ENCODE data around the gene EYA3.

The EYA3 gene

GRCh38 chr1:27971674-27972073, 116.7 kb downstream of the EYA3 start:
- no peak overlapping the region for H3K4me3 ChIP-seq (ENCODE audit: low read length)
- H3K9ac ChIP-seq (ENCODE audit: low read length) = no peak overlapping the region
- no peak overlapping the region for H2AFZ ChIP-seq (ENCODE audit: low read length)
- H3K9me3 ChIP-seq (replicated peaks; ENCODE audit: insufficient read depth, low read length) = no peaks in the 10 kb centered on the region
- DNase-seq = no peak
- H3K9me2 ChIP-seq (replicated peaks; ENCODE audit: insufficient read depth, low read length) = no peaks in the 10 kb centered on the region
- no peaks in the 10 kb centered on the region for H4K20me1 ChIP-seq (ENCODE audit: insufficient read depth, low read length)
- no peaks in the 10 kb centered on the region for H3K36me3 ChIP-seq (replicated peaks; ENCODE audit: insufficient read depth, low read length)
- H3K27ac ChIP-seq (ENCODE audit: low read length) = no peak overlapping the region
- H3K4me2 ChIP-seq (ENCODE audit: low read depth, low read length) = no peak overlapping the region
- no peaks in the 10 kb centered on the region for H3F3A ChIP-seq (ENCODE audit: insufficient read depth, low read length)
- no peak for TF ChIP-seq EZH2 (optimal IDR thresholded peaks at IDR 0.05; ENCODE audit: low read depth, low read length)
- H3K4me1 ChIP-seq (ENCODE audit: low read length) = no peaks in the 10 kb centered on the region
- no peaks in the 10 kb centered on the region for H3K27me3 ChIP-seq (replicated peaks; ENCODE audit: insufficient read depth, low read length)
- no peaks in the 10 kb centered on the region for H3K79me2 ChIP-seq (ENCODE audit: low read length)

GRCh38 chr1:27970401-27970800, 118.0 kb downstream of the EYA3 start:
- Histone ChIP-seq H3K4me1 (ENCODE audit: low read length) (no peaks in the 10 kb centered on the region), H3K9me3 (replicated peaks; ENCODE audit: insufficient read depth, low read length) (no peaks in the 10 kb centered on the region), H2AFZ (ENCODE audit: low read length) (no peak overlapping the region), H3K79me2 (ENCODE audit: low read length) (no peaks in the 10 kb centered on the region), H3F3A (ENCODE audit: insufficient read depth, low read length) (no peaks in the 10 kb centered on the region), H3K36me3 (replicated peaks; ENCODE audit: insufficient read depth, low read length) (no peaks in the 10 kb centered on the region), H3K4me3 (ENCODE audit: low read length) (no peak overlapping the region), H4K20me1 (ENCODE audit: insufficient read depth, low read length) (no peaks in the 10 kb centered on the region), H3K27me3 (replicated peaks; ENCODE audit: insufficient read depth, low read length) (no peaks in the 10 kb centered on the region), H3K9ac (ENCODE audit: low read length) (no peak overlapping the region), H3K27ac (ENCODE audit: low read length) (no peak overlapping the region), H3K4me2 (ENCODE audit: low read depth, low read length) (no peak overlapping the region), H3K9me2 (replicated peaks; ENCODE audit: insufficient read depth, low read length) (no peaks in the 10 kb centered on the region)
- DNase-seq = no peak
- TF ChIP-seq EZH2phosphoT487 (IDR thresholded peaks at IDR 0.05; ENCODE audit: low read length) (no peak), CTCF (IDR thresholded peaks at IDR 0.05; ENCODE audit: low read length) (no peak), EZH2 (optimal IDR thresholded peaks at IDR 0.05; ENCODE audit: low read depth, low read length) (no peak)

- H3F3A ChIP-seq (ENCODE audit: insufficient read depth, low read length) = no peaks in the 10 kb centered on the region
- H3K4me1 ChIP-seq (ENCODE audit: low read length) = no peaks in the 10 kb centered on the region
- no peak for TF ChIP-seq CTCF (IDR thresholded peaks at IDR 0.05; ENCODE audit: low read length)
- no peak for TF ChIP-seq EZH2 (optimal IDR thresholded peaks at IDR 0.05; ENCODE audit: low read depth, low read length)
- TF ChIP-seq EZH2phosphoT487 (IDR thresholded peaks at IDR 0.05; ENCODE audit: low read length) = no peak
- H3K4me3 ChIP-seq (ENCODE audit: low read length) = no peak overlapping the region
- H3K27ac ChIP-seq (ENCODE audit: low read length) = no peak overlapping the region
- H3K9me3 ChIP-seq (replicated peaks; ENCODE audit: insufficient read depth, low read length) = no peaks in the 10 kb centered on the region
- no peaks in the 10 kb centered on the region for H3K79me2 ChIP-seq (ENCODE audit: low read length)
- H3K9ac ChIP-seq (ENCODE audit: low read length) = no peak overlapping the region
- H3K4me2 ChIP-seq (ENCODE audit: low read depth, low read length) = no peak overlapping the region
- H3K9me2 ChIP-seq (replicated peaks; ENCODE audit: insufficient read depth, low read length) = no peaks in the 10 kb centered on the region
- H3K27me3 ChIP-seq (replicated peaks; ENCODE audit: insufficient read depth, low read length) = no peaks in the 10 kb centered on the region
- DNase-seq = no peak
- no peak overlapping the region for H2AFZ ChIP-seq (ENCODE audit: low read length)
- no peaks in the 10 kb centered on the region for H4K20me1 ChIP-seq (ENCODE audit: insufficient read depth, low read length)
- H3K36me3 ChIP-seq (replicated peaks; ENCODE audit: insufficient read depth, low read length) = no peaks in the 10 kb centered on the region
These were observed 119.7 kb downstream of the EYA3 start for GRCh38 chr1:27968692-27969091.

GRCh38 chr1:27967884-27968466, 120.4 kb downstream of the EYA3 start:
- DNase-seq = no peak
- H2AFZ ChIP-seq (ENCODE audit: low read length) = no peak overlapping the region
- no peaks in the 10 kb centered on the region for H3K27me3 ChIP-seq (replicated peaks; ENCODE audit: insufficient read depth, low read length)
- H3K4me1 ChIP-seq (ENCODE audit: low read length) = no peaks in the 10 kb centered on the region
- H3K9me3 ChIP-seq (replicated peaks; ENCODE audit: insufficient read depth, low read length) = no peaks in the 10 kb centered on the region
- no peaks in the 10 kb centered on the region for H3K9me2 ChIP-seq (replicated peaks; ENCODE audit: insufficient read depth, low read length)
- no peaks in the 10 kb centered on the region for H4K20me1 ChIP-seq (ENCODE audit: insufficient read depth, low read length)
- no peaks in the 10 kb centered on the region for H3K36me3 ChIP-seq (replicated peaks; ENCODE audit: insufficient read depth, low read length)
- H3K4me3 ChIP-seq (ENCODE audit: low read length) = no peak overlapping the region
- H3F3A ChIP-seq (ENCODE audit: insufficient read depth, low read length) = no peaks in the 10 kb centered on the region
- H3K27ac ChIP-seq (ENCODE audit: low read length) = no peak overlapping the region
- H3K9ac ChIP-seq (ENCODE audit: low read length) = no peak overlapping the region
- no peak for TF ChIP-seq EZH2 (optimal IDR thresholded peaks at IDR 0.05; ENCODE audit: low read depth, low read length)
- no peaks in the 10 kb centered on the region for H3K79me2 ChIP-seq (ENCODE audit: low read length)
- H3K4me2 ChIP-seq (ENCODE audit: low read depth, low read length) = no peak overlapping the region

Measured in MM.1S (cell line).